ENCODE results near the gene GPR25. TPM values are rescaled to one million over a fixed set of nuclear protein-coding genes. Genes with fewer than 3 reads are reported as not detected.
"Not testable (repeated sequence)": the region's sequence is repeated elsewhere in the genome, so short reads cannot be mapped to it uniquely, and the experiment has no call there.

The GPR25 gene
- total RNA-seq, 2 donors from 2014 or later, result 0.64 TPM; not detected in 1

DNA sequence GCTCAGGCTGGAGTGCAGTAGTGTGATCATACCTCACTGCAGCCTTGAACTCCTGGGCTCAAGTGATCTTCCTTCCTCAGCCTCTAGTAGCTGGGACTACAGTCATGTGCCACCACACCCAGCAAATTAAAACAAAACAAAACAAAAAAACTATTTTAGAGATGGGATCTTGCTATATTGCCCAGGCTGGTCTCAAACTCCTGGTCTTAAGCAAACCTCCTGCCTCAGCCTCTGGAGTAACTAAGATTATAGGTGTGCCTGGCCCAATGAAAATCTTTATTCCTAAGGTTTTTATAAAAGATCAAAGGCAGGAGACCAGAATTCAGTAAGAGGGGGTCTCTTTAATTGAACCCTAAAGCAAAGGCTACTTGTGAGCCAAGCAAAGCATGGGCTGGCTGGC lies 32.0 kb downstream of the GPR25 start:
- no peak for ATAC-seq
- DNase-seq, result no peak
- intact Hi-C loops (cut with DNase I, micrococcal nuclease), result no loop called here

DNA sequence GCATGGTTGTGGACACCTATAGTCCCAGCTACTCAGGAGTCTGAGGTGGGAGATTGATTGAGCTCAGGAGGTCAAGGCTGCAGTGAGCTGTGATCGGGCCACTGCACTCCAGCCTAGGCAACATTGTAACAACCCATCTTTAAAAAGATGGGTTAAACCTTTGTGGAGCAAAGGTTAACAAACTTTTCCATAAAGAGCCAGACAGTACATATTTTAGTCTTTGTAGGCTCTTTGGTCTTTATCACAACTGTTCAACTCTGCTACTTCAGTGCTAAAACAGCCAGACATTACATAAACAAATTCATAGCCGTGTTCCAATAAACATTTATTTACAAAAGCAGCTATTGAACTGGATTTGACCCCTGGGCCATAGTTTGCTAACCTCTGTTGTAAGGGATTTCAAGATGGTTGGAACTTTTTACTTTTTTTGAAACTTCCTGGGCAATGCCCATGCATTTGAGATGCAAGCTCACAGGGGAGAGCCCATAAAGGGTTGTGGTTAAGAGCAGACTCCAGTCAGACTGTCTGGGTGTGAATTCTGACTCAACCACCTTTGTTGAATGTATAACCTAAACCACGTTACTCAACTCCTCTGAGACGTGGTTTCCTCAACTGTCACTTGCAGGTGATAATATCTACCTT lies 32.8 kb downstream of the GPR25 start:
- intact Hi-C loops (cut with DNase I, micrococcal nuclease), result no loop called here
- no peak for DNase-seq
- peak; percentile 9 for ATAC-seq

- ATAC-seq, result no peak
- intact Hi-C loops (cut with DNase I, micrococcal nuclease), result no loop called here
- no peak for DNase-seq
Measured at GRCh38 chr1:200906491-200906890, 33.7 kb downstream of the GPR25 start.

- ATAC-seq (peak; percentile 56), DNase-seq (no peak)
- intact Hi-C loops (cut with DNase I, micrococcal nuclease), result no loop called here
Measured at GRCh38 chr1:200907611-200908097, 34.9 kb downstream of the GPR25 start.

DNA sequence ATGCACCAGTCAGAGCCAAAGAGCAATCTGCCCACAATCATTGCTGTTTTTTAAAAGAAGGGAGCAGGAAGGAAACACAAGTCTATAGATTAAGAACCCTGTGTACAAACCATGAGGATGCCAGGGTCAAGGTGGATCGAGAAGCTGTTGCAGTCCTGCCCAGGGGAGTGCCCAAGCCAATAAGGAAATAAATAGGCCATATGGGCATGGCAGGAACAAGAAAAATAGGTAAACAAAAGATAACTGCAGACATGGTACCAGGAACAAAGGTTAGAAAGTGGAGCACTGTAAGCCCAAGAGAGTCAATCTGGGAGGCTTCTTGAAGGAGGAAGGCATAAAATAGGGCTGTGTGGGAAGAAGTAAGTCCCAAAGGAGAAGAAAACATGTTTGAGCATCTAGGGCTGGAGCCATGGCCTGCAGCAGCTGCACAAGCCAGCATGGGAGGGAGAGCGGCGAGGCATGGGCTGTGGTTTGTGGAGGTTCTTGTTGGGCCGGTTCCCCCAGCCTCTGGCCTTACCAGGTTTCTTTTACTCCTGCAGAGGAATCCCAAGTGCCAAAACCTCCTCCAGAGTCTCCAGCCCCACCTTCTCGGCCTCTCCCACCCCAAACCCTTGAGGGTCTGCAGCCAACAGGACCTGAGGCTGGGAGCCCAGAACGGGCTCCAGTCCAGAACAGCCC lies 35.5 kb downstream of the GPR25 start:
- DNase-seq (peak; percentile 57 to 85), ATAC-seq (peak; percentile 79)
- intact Hi-C loops (cut with DNase I, micrococcal nuclease), result no loop called here

- intact Hi-C loops (cut with DNase I, micrococcal nuclease), result no loop called here
- ATAC-seq (no peak), DNase-seq (no peak)
Measured at GRCh38 chr1:200909071-200909470, 36.3 kb downstream of the GPR25 start.

GRCh38 chr1:200909757-200910239 lies 37.0 kb downstream of the GPR25 start:
- intact Hi-C loops (cut with DNase I, micrococcal nuclease), result no loop called here
- ATAC-seq (no peak), DNase-seq (no peak)

DNA sequence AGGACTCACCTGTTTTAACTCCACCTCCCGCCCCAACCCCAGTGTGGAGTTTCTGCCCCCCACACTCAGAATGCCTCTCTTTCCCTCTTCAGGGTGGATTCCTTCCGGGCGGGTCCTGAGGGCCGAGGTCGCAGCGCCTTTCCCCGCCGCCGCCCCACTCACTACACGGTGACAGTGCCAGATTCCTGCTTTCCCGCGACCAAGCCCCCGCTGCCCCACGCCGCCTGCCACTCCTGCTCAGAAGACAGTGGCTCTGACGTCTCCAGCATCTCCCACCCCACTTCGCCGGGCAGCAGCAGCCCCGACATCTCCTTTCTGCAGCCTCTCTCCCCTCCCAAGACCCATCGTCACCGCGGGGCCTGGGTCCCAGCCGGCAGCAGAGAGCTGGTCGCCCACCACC lies 38.6 kb downstream of the GPR25 start:
- DNase-seq (no peak), ATAC-seq (no peak)
- intact Hi-C loops (cut with DNase I, micrococcal nuclease), result no loop called here

DNA sequence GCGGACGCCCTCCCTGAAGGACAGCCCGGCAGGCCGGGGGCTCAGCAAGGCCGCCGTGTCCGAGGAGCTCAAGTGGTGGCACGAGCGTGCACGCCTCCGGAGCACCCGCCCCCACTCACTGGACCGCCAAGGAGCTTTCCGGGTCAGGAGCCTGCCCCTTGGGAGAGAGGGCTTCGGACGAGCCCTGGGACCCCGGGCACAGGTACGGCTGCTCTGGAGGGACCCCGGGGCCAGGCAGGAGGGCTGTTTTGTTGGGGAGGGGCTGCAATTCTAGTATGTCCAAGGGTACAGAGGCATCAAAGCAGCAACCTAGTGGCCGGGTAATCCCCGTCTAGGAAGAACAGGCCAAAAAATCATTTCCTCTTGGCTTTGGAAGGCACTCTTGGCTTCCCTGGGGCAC lies 39.2 kb downstream of the GPR25 start:
- intact Hi-C loops (cut with DNase I, micrococcal nuclease); DNase-seq; ATAC-seq: not testable (repeated sequence)

- DNase-seq (peak; percentile 67 to 79), ATAC-seq (peak; percentile 56)
- intact Hi-C loops (cut with DNase I, micrococcal nuclease), result no loop called here
Measured at GRCh38 chr1:200912737-200913407, 40.1 kb downstream of the GPR25 start.

DNA sequence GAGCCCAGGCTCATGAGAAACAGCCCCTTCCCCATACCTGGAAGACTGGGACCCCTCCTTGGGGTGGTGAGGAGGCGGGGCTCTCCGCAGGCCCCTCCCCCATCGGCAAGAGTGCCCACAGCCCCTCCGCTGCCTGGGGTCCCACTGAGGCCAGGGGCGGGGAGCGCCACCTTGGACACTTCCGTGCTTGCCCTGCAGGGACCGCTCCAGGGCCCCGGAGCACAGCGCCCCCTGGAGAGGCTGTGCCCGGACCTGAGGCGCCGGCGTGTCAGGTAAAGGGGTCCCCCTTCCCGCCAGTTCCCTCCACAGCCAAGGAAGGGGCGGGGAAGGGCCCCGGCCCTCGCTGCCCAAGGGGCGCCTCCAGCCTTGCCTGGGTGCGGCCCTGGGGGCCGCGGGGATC lies 43.4 kb downstream of the GPR25 start:
- intact Hi-C loops (cut with DNase I, micrococcal nuclease), result no loop called here
- no peak for DNase-seq
- ATAC-seq, result peak; percentile 4

DNA sequence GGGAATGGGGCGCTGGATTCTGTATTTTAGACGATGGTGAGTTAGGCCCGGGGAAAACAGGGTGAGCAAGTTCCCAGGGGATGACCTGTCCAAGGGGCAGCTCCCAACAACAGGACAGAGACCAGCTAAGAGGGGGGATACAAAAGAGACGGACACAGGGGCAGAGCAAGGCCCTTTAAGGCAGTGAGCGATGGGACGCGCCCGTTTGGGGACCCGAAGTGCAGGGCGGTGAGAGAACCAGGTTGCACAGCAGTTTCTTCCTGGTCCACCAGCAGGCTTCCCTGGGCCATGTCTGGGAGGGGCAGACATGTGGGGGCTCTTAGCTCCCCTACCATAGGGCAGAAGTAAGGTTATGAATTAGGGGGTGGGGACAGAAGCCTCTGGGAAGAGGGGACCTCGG lies 43.9 kb downstream of the GPR25 start:
- DNase-seq (no peak), ATAC-seq (peak; percentile 13)
- intact Hi-C loops (cut with DNase I, micrococcal nuclease), result no loop called here

DNA sequence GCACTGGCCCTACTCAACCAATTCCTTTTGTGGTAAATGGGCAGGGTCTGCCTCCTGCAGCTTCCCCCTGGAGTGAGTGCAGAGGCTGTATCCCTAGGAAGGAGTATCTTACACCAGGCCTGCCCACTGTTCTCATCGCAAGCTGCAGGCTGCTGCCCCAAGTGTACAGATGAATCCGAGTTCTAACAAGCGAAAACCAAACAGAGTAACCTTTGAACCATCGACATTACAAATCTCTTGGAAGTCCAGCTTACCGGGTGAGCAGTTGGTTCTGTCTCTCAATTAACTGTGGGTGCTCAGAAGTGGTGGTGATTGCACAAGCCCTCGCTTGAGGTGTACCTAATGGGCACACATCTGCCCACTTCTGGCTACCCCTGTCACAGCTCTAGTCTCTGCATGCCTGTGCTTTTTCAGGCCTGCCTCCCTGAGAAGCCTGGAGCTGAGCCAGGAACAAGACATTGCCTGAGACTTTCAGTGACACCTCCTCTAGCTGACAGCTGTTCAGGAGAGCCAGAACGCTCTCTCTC lies 44.6 kb downstream of the GPR25 start:
- ATAC-seq, result peak; percentile 53
- DNase-seq, result no peak
- intact Hi-C loops (cut with DNase I, micrococcal nuclease), result no loop called here

- intact Hi-C loops (cut with DNase I, micrococcal nuclease), result no loop called here
- DNase-seq (peak in 1 of 2 donors; percentile 2), ATAC-seq (no peak)
Measured at GRCh38 chr1:200918006-200918405, 45.2 kb downstream of the GPR25 start.

- intact Hi-C loops (cut with DNase I, micrococcal nuclease), result no loop called here
- no peak for ATAC-seq
- no peak for DNase-seq
Measured at GRCh38 chr1:200919386-200919785, 46.6 kb downstream of the GPR25 start.

DNA sequence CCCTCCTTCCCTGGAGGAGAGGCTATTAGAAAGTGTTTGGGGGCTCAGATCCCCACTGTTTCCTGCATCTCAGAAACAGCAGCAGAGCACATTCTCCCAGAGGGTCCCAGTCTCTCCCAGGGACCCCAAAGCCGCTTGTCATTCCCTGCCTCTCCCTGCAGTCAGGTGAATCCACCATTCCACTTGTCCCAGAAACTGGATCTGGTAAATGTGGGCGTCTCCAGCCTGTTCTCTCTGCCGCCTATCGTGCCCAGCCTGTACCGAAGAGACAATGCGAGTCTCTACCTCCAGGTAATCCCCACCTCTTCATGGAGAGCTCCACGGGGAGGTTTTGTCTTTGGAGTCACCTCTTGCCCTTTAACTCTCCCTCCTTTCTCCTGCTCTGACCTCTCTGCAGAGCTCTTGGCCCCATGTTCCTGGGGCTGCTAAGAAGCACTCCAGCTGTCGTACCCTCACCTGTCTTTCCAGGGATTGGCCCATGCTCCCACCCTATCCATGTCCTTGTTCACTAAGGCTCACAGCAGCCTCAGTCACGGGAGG lies 48.9 kb downstream of the GPR25 start:
- DNase-seq (no peak), ATAC-seq (no peak)
- intact Hi-C loops (cut with DNase I, micrococcal nuclease), result no loop called here

DNA sequence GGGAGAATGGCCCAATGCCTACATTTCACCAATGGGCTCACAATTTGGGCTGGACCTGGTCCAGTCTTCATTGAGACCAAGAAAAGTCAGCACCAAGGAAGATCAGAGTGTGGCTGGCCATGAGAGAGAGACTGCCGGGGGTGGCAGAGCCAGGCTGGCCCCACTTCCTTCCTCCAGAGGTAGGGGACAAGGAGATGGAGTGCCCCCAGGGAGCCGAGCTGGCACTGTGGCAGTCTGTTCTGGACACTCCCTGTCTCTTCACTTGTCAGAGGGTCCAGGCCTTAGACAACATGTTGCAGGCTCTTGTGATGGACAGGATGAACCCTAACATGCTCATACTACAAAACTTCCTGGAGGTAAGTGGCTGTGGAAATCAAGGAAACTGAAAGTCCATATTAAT lies 49.6 kb downstream of the GPR25 start:
- intact Hi-C loops (cut with DNase I, micrococcal nuclease), result no loop called here
- DNase-seq (no peak), ATAC-seq (no peak)

DNA sequence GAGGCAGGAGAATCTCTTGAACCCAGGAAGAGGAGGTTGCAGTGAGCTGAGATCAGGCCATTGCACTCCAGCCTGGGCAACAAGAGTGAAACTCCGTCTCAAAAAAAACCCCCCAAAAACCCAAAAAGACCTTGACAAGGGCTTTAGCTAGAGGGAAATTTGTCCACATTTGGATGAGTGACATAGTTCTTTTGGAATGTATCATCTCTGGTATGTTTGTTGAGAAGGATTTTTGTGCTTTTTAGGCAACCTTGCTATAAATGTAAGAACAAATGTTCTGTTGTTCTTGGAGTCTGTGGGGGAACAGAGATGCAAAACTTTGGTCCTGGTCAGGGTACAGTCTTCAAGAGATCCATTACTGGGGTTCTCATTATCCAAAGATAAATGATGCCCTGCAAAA lies 50.8 kb downstream of the GPR25 start:
- intact Hi-C loops (cut with DNase I, micrococcal nuclease), result no loop called here
- DNase-seq (no peak), ATAC-seq (no peak)

Data from left colon (tissue), 2 donors.